Tibial artery (tissue), 4 donors: ENCODE data around the gene KNDC1.

Experiments used
- DNase-seq, 2 donors: peaks; one replicate each; pipeline ENCODE4 v3.0.0-alpha.2; 2019
- H3K27ac ChIP-seq, 2 donors: fragments of 200-600 bp; sonication (generic) in 1 of 2; 1 replicate in 1 of 2; 2 replicates in 1 of 2; pipeline ENCODE4 v1.5.1; 2018 to 2019; ENCODE audit warnings: mild to moderate bottlenecking in 1 of 2
- H3K27me3 ChIP-seq, 2 donors: fragments of 200-600 bp; sonication (generic) in 1 of 2; one replicate each; pipeline versions ENCODE4 v1.5.1 to v1.6.0; 2016 to 2019
- H3K36me3 ChIP-seq, 3 donors: fragments of 200-600 bp; sonication (generic) in 2 of 3; one replicate each; pipeline ENCODE4 v1.5.1; 2016 to 2019; ENCODE audit warnings: mild to moderate bottlenecking in 2 of 3
- H3K4me1 ChIP-seq, 4 donors: fragments of 200-600 bp; sonication (generic) in 2 of 4; 1 replicate in 3 of 4; 2 replicates in 1 of 4; pipeline ENCODE4 v1.5.1; 2016 to 2019
- H3K4me3 ChIP-seq, 2 donors: fragments of 200-600 bp; sonication (generic) in 1 of 2; 1 replicate in 1 of 2; 2 replicates in 1 of 2; pipeline ENCODE4 v1.5.1; 2018 to 2019; ENCODE audit warnings: mild to moderate bottlenecking in 2 of 2
- H3K9me3 ChIP-seq, 3 donors: fragments of 200-600 bp; sonication (generic) in 1 of 3; one replicate each; pipeline ENCODE4 v1.5.1; 2016 to 2019
- intact Hi-C: fragments of 100-400 bp; cut with DNase I; formaldehyde crosslinking; loops from one replicate; pipeline ENCODE4 v1.15.0; 2023; ENCODE audit warnings: low total_unique reads
- TF ChIP-seq, protein P1 (sequence below), 2 experiments: fragments of 200-600 bp in 1 of 2; fragments of 450-650 bp in 1 of 2; IDR thresholded peaks; one replicate each; pipeline ENCODE4 v1.5.1; 2017 to 2019; ENCODE audit warnings: antibody characterized with exemption in 2 of 2, mild to moderate bottlenecking in 1 of 2, moderate library complexity in 1 of 2

The KNDC1 gene

DNA sequence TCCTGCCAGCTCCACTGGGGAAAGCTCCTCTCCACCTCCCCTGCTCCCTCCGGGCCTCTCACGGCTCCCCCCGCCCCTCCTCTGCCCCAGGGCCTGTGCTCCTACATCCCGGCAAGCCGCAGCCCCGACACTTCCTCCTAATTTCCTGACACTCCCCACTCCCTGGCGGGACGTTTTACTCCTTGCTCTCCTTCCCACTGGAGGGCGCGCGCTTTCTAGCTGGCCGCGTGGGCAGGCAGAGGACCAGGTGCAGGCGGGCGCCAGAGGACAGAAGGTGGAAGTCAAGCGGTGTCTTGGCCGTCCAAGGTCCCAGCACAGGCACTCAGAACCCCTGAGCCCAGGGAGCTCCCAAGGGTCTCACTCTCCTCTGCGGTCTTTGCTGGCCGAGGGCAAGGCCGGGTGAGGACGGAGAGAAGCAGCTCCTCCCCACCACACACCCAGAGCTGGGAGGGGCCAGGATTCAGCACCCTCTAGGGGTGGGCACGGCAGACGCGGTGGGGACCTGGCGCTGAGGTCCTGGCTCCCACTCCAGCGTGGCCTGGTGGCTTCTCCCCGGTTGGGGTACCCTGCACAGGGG lies 97.6 kb downstream of the KNDC1 start:
- peak; percentile 77 to 83 for DNase-seq
- TF ChIP-seq, protein P1, sequence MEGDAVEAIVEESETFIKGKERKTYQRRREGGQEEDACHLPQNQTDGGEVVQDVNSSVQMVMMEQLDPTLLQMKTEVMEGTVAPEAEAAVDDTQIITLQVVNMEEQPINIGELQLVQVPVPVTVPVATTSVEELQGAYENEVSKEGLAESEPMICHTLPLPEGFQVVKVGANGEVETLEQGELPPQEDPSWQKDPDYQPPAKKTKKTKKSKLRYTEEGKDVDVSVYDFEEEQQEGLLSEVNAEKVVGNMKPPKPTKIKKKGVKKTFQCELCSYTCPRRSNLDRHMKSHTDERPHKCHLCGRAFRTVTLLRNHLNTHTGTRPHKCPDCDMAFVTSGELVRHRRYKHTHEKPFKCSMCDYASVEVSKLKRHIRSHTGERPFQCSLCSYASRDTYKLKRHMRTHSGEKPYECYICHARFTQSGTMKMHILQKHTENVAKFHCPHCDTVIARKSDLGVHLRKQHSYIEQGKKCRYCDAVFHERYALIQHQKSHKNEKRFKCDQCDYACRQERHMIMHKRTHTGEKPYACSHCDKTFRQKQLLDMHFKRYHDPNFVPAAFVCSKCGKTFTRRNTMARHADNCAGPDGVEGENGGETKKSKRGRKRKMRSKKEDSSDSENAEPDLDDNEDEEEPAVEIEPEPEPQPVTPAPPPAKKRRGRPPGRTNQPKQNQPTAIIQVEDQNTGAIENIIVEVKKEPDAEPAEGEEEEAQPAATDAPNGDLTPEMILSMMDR (IDR thresholded peaks at IDR 0.05) = no peak
- Histone ChIP-seq H3K27ac (peak overlapping the region in 1 of 2 donors; percentile 53), H3K9me3 (no peaks in the 10 kb centered on the region), H3K27me3 (peaks cover 0 to 16% of the 10 kb centered on the region in 2 donors), H3K36me3 (no peaks in the 10 kb centered on the region), H3K4me3 (peak overlapping the region in 1 of 2 donors; percentile 10), H3K4me1 (peaks cover 0 to 50% (median 39%) of the 10 kb centered on the region in 4 donors)
- intact Hi-C loops = no loop called here

DNA sequence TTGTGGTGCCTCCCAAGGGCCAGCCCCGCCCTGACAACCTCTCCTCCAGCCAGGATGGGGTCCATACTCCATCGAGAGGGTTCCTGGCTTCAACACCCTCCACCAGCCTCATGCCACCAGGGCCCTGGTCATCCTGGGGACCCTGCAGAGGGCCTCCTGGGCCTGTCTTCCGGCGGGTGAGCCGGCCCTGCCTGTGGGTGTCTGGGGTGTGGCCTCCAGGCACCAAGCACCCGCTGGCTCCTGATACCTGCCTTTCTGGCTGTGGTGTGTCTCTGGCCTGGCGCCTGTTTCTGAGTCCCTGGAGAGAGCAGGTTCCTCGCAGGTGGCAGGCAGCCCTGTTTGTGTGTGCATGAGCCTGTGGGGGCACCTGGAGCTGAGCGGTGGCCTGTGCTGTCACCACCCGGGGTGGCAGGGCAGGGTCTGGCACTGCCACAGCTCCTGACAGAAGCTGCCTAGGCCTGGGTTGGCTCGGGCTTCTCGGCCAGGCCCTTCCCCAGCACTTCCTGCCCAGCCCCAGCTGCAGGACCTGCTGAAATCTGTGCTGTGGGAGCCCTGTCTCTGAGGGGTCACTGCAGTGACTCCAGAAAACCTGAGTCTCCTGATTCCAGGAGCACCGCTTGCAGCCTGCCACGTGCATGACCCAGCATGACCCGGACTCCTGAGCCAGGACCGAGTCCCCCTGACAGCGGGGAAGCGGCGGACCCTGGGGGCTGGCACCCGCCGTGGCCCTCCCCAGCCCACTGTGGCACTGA lies 98.2 kb downstream of the KNDC1 start:
- Histone ChIP-seq H3K4me1 (peaks cover 0 to 52% (median 42%) of the 10 kb centered on the region in 4 donors), H3K9me3 (no peaks in the 10 kb centered on the region), H3K27ac (peak overlapping the region; percentile 52 to 53), H3K27me3 (peaks cover 0 to 14% of the 10 kb centered on the region in 2 donors), H3K4me3 (peak overlapping the region in 1 of 2 donors; percentile 10), H3K36me3 (no peaks in the 10 kb centered on the region)
- TF ChIP-seq, protein P1 (IDR thresholded peaks at IDR 0.05) = no peak
- intact Hi-C loops = no loop called here
- no peak for DNase-seq

DNA sequence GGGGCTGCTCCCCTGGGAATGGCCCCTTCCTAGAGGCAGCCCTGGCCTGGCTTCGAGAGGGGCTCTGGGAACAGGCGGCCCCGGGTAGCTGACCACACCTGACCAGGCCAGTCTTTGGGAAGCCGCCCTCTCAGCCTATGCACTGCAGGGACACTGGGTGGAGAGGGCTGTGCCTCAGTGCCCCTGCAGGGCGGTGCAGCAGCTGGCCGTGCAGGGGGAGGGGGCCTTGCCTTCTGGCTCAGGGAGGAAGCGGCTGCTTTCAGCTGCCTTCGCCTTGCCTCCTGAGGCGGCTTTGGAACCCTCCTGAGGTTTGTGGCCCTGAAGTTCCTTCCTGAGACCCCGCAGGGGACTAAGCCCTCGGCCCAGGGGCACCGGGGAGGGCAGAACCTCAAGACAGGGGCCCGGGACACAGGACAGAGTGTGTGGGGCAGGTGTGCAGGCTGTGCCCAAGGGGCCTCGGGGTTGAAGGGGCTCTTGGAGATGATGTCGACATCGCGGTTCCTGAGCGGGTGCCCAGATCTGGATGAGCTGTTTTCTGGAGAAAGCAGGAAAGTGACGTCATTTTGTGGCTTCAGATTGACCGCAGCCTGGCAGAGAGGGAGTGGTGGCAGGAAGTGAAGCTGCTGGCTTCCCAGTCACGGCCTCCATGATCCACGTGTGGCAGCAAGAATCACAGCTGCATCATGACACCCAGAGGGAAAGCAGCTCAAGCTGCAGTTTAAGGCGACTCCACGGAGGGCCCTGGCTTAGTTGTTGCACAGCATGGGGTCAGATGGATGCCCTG lies 99.0 kb downstream of the KNDC1 start:
- intact Hi-C loops = no loop called here
- DNase-seq = peak; percentile 87 to 93
- TF ChIP-seq, protein P1 (IDR thresholded peaks at IDR 0.05) = no peak
- H3K36me3 ChIP-seq = no peaks in the 10 kb centered on the region
- H3K9me3 ChIP-seq = no peaks in the 10 kb centered on the region
- H3K4me1 ChIP-seq = peaks cover 0 to 52% (median 42%) of the 10 kb centered on the region in 4 donors
- H3K4me3 ChIP-seq = no peak overlapping the region
- H3K27me3 ChIP-seq = peaks cover 0 to 14% of the 10 kb centered on the region in 2 donors
- peak overlapping the region; percentile 52 to 53 for H3K27ac ChIP-seq

DNA sequence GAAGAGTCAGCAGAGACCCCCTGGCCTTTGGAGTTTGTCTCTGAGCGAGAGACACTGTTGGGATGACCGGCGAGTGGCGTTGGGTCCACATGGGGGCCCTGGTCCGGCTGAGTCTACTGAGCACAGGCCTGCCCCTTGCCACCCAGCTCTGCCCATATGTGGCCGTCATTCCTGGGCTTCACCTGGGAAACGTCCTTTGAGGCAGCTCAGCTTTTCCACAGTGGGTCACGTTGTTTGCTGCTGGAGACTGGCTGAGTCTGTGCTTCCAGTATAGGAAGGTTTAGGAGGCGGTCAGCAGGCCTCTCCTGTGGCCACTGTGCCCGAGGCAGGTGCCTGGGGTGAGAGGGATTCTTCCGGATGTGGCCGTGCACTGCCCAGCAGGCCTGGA lies 99.6 kb downstream of the KNDC1 start:
- TF ChIP-seq, protein P1 (IDR thresholded peaks at IDR 0.05) = no peak
- Histone ChIP-seq H3K27ac (peak overlapping the region; percentile 51 to 52), H3K27me3 (peaks cover 0 to 14% of the 10 kb centered on the region in 2 donors), H3K4me1 (peaks cover 0 to 52% (median 42%) of the 10 kb centered on the region in 4 donors), H3K9me3 (no peaks in the 10 kb centered on the region), H3K4me3 (no peak overlapping the region), H3K36me3 (no peaks in the 10 kb centered on the region)
- intact Hi-C loops = no loop called here
- DNase-seq = no peak

DNA sequence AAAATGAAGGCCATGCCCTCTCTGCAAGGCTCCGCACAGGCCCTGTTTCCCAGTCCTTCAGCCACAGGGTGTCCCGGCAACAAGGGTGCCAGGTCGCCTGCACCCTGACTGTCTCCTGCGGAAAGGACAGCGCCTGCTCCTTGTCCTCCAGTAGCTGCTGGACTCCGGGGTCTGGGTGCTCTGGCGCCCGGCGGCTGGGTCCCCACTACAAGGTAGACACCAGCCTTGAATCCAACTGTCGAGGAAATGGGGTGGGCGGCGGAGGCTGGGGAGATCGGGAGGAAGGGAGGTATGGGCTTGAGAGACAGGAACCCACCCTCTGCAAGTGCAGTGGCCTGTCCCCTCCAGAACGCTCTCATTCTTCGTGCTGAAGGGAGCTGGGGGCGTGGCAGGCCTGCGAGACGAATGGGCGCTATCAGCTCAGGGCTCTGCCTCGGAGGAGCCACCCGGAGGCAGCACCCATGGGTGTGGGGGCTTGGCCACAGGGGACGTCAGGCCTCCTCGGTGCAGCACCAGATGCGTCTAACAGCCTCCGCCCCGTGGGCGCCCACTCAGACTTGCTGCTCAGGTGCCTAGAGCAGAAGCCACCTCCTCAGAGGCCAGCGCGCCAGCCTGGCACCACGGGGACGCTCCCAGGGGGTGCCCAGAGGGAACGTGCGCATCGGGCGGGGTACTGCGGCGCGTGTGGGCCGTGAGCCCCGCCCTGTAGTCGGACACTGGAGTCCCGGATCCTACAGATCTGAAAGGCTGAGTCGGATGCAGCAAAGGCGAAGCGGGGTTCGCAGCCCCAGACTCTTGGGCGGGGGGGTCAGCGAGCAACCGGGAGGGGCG lies 101.1 kb downstream of the KNDC1 start:
- H3K9me3 ChIP-seq = no peaks in the 10 kb centered on the region
- peak; percentile 48 to 82 for DNase-seq
- intact Hi-C loops = loop anchor here (5.0 kb wide), 1 partner anchor 116 kb away; the partner anchor contains the start of gene PAOX
- peaks cover 0 to 52% (median 42%) of the 10 kb centered on the region in 4 donors for H3K4me1 ChIP-seq
- H3K4me3 ChIP-seq = peak overlapping the region; percentile 84 to 100
- H3K27me3 ChIP-seq = no peaks in the 10 kb centered on the region
- TF ChIP-seq, protein P1 (IDR thresholded peaks at IDR 0.05) = no peak
- peak overlapping the region; percentile 86 to 95 for H3K27ac ChIP-seq
- no peaks in the 10 kb centered on the region for H3K36me3 ChIP-seq
